K562 (cell line): ENCODE data around the gene CHD8. TPM values are rescaled to one million over a fixed set of nuclear protein-coding genes. Genes with fewer than 3 reads are reported as not detected.

ENCODE experiments used
- ATAC-seq: fragments of 200-7000 bp; cut with Tn5 transposase; 3 replicates; pipeline ENCODE4 v1.9.1; 2020; ENCODE audit warnings: moderate library complexity
- BruUV-seq: library from RNA; stranded (reverse); fragments of 400-500 nt; replicated peaks from 2 replicates; lab custom pipeline; 2021; lab: Mats Ljungman, UMichigan
- CTCF ChIA-PET: fragments of 300-600 bp; formaldehyde crosslinking; extraction: SDS; loops from one replicate; lab custom pipeline; 2021; ENCODE audit warnings: low intra/inter-chr PET ratio; lab: Yijun Ruan, JAX
- POLR2A ChIA-PET: fragments of 300-600, 350-650 bp; sonication (Branson Sonifier 250); formaldehyde crosslinking; extraction: SDS; loops from one replicate; lab custom pipeline; 2021; ENCODE audit warnings: antibody characterized with exemption, inconsistent platforms; lab: Yijun Ruan, JAX
- DNase-seq, 4 experiments: peaks; one replicate each; pipeline versions ENCODE4 v3.0.0 to v3.0.0-alpha.2; 2011 to 2018; ENCODE audit warnings: low spot score in 3 of 4, mixed read lengths in 3 of 4; ENCODE audit errors: extremely low read depth in 1 of 4
- FAIRE-seq: peaks from 2 replicates; lab custom pipeline; 2011; peaks lifted over from hg19 to GRCh38; lab: Jason Lieb, UNC
- H2AFZ ChIP-seq: 2 replicates; pipeline ENCODE4 v1.6.0; 2011; ENCODE audit warnings: low read depth, low read length, control low read depth, inconsistent platforms
- H3K27ac ChIP-seq: fragments of 200-600 bp; 3 replicates; pipeline ENCODE4 v1.8.0; 2011; ENCODE audit warnings: low read depth, mild to moderate bottlenecking, control low read depth, inconsistent platforms, low read length, moderate library complexity, mixed read lengths; ENCODE audit errors: extremely low read depth
- H3K27me3 ChIP-seq, 2 experiments: fragments of 300-600 bp in 1 of 2; 2 replicates in 1 of 2; 3 replicates in 1 of 2; pipeline versions ENCODE4 v1.6.0 to v1.8.0; 2011; ENCODE audit warnings: inconsistent platforms in 2 of 2, low read length in 2 of 2, mild to moderate bottlenecking in 1 of 2, mixed read lengths in 1 of 2, moderate library complexity in 1 of 2; ENCODE audit not compliant: control insufficient read depth in 2 of 2, insufficient read depth in 2 of 2
- H3K36me3 ChIP-seq: fragments of 300-600 bp; 3 replicates; pipeline ENCODE4 v1.8.0; 2011; ENCODE audit warnings: mild to moderate bottlenecking, low read length, inconsistent platforms; ENCODE audit not compliant: control insufficient read depth, insufficient read depth
- H3K4me1 ChIP-seq, 2 experiments: fragments of 200-600 bp in 1 of 2; replicated peaks in 1 of 2; 2 replicates in 1 of 2; 3 replicates in 1 of 2; pipeline versions ENCODE4 v1.5.1 to v1.8.0; 2011; ENCODE audit warnings: inconsistent platforms in 2 of 2, low read length in 2 of 2, mild to moderate bottlenecking in 1 of 2, mixed read lengths in 1 of 2, moderate library complexity in 1 of 2; ENCODE audit not compliant: control insufficient read depth in 2 of 2, insufficient read depth in 2 of 2
- H3K4me2 ChIP-seq: 2 replicates; pipeline ENCODE4 v1.6.1; 2011; ENCODE audit warnings: low read length, control low read depth, inconsistent platforms, mixed read lengths; ENCODE audit not compliant: insufficient read depth
- H3K4me3 ChIP-seq: fragments of 200-600 bp; sonication (generic), shearing (Covaris generic); 2 replicates; pipeline ENCODE4 v1.5.1; 2016; ENCODE audit warnings: control low read depth, inconsistent platforms
- H3K79me2 ChIP-seq: fragments of 200-600 bp; 3 replicates; pipeline ENCODE4 v1.8.0; 2011; ENCODE audit warnings: low read length, inconsistent platforms; ENCODE audit not compliant: control insufficient read depth, insufficient read depth
- H3K9ac ChIP-seq, 2 experiments: 2 replicates each; pipeline versions ENCODE4 v1.6.0 to v1.6.1; 2011; ENCODE audit warnings: low read depth in 2 of 2, low read length in 2 of 2, control low read depth in 1 of 2, inconsistent platforms in 1 of 2, mild to moderate bottlenecking in 1 of 2, mixed read lengths in 1 of 2; ENCODE audit not compliant: insufficient read depth in 1 of 2
- H3K9me1 ChIP-seq: one replicate; pipeline ENCODE4 v1.6.0; 2011; ENCODE audit warnings: inconsistent platforms, mild to moderate bottlenecking, low read length, moderate library complexity; ENCODE audit not compliant: control insufficient read depth, insufficient read depth
- H3K9me3 ChIP-seq: replicated peaks from 2 replicates; pipeline ENCODE4 v1.5.1; 2011; ENCODE audit warnings: low read depth, low read length, inconsistent platforms; ENCODE audit not compliant: control insufficient read depth, insufficient read depth
- H4K20me1 ChIP-seq: replicated peaks from 2 replicates; pipeline ENCODE4 v1.6.1; 2011; ENCODE audit warnings: low read length, inconsistent platforms, mixed read lengths; ENCODE audit not compliant: control insufficient read depth, insufficient read depth
- AFF4 ChIP-seq: sonication (generic); formaldehyde crosslinking; IDR thresholded peaks from 2 replicates; pipeline ENCODE4 v1.8.0; 2023; ENCODE audit warnings: mild to moderate bottlenecking, missing genetic modification reagents
- ETV1 ChIP-seq: fragments of 450-650 bp; conservative IDR thresholded peaks from 2 replicates; pipeline ENCODE4 v1.6.1; 2016; ENCODE audit warnings: missing genetic modification characterization, control low read depth, low read depth, missing compliant biosample characterization
- HMGN3 ChIP-seq: IDR thresholded peaks from 2 replicates; pipeline ENCODE4 v1.6.1; 2011; ENCODE audit warnings: borderline replicate concordance, low read depth, mild to moderate bottlenecking, mixed read lengths, low read length; ENCODE audit not compliant: insufficient read length; ENCODE audit errors: extremely low read depth
- KAT7 ChIP-seq: sonication (generic); formaldehyde crosslinking; IDR thresholded peaks from 2 replicates; pipeline ENCODE4 v1.8.0; 2022; ENCODE audit warnings: missing genetic modification reagents, mild to moderate bottlenecking, borderline replicate concordance
- REST ChIP-seq, 2 experiments: fragments of 450-650 bp; formaldehyde crosslinking in 1 of 2; IDR thresholded peaks; 2 replicates each; pipeline versions ENCODE4 v1.4.0 to v1.6.1; 2014 to 2020; ENCODE audit warnings: mild to moderate bottlenecking in 2 of 2, borderline replicate concordance in 1 of 2, low read depth in 1 of 2
- ZNF217 ChIP-seq: sonication (generic); formaldehyde crosslinking; IDR thresholded peaks from 2 replicates; pipeline ENCODE4 v1.8.0; 2022; ENCODE audit warnings: mild to moderate bottlenecking, missing genetic modification reagents
- WGBS: fragments of 100-300 bp; shearing (Covaris generic); methylation state at CpG from one replicate; pipeline ENCODE4 v1.1.6; 2016; ENCODE audit warnings: low coverage, mixed read lengths; ENCODE audit not compliant: insufficient coverage; ENCODE audit errors: missing lambda C conversion rate; 5-methylcytosine and 5-hydroxymethylcytosine counted together
- in situ Hi-C: fragments of 300-500 bp; cut with MboI; formaldehyde crosslinking; loops from 4 replicates; pipeline ENCODE4 v1.15.0; 2018; ENCODE audit warnings: inconsistent platforms, mixed read lengths
- intact Hi-C: fragments of 100-400 bp; cut with micrococcal nuclease; formaldehyde crosslinking; loops from 2 replicates; pipeline ENCODE4 v1.14.2; 2022
- polyA plus RNA-seq, 8 experiments: library from polyadenylated mRNA; depleted of rRNA in 4 of 8; stranded (reverse) in 5 of 8; unstranded in 3 of 8; fragments of >200 nt; fragmentation: Nextera tagmentation in 2 of 8; fragmentation: Illumina TruSeq in 1 of 8; extraction: Ambion mirVana in 2 of 8; extraction: Trizol in 1 of 8; gene quantifications; 2 replicates each; pipeline versions ENCODE4 v1.2.1 to v1.2.3, GENCODE V29; 2011 to 2014; ENCODE audit warnings: inconsistent platforms in 1 of 8, missing spikeins in 1 of 8
- total RNA-seq, 7 experiments: library from RNA; depleted of rRNA in 6 of 7; stranded (reverse); fragments of >200 nt in 6 of 7; fragmentation: Illumina TruSeq in 2 of 7; extraction: Trizol in 2 of 7; gene quantifications; 2 replicates each; pipeline versions ENCODE4 v1.2.1 to v1.2.3, GENCODE V29; 2011 to 2021; ENCODE audit warnings: low replicate concordance in 1 of 7

The CHD8 gene
- total and polyA plus RNA-seq, 9 of the 15 experiments (the other 6 are each of a cell fraction or from before 2014, with no cell fraction given), result 11.1 to 51.2 (median 32.8) TPM

GRCh38 chr14:21455592-21455911 lies 371 bp downstream of the CHD8 start:
- 0% methylated on average over 4 of the region's 17 CpGs for WGBS
- in situ Hi-C loops, result no loop called here
- H3K9ac ChIP-seq, result peak overlapping the region; percentile 91 to 93
- peak overlapping the region; percentile 90 for H2AFZ ChIP-seq
- DNase-seq, result no peak
- no peaks in the 10 kb centered on the region for H3K27me3 ChIP-seq
- peak overlapping the region; percentile 99 for H3K4me3 ChIP-seq
- H3K9me3 ChIP-seq, result no peaks in the 10 kb centered on the region
- no peaks in the 10 kb centered on the region for H3K9me1 ChIP-seq
- intact Hi-C loops, result no loop called here
- CTCF ChIA-PET, result no interaction called here
- H3K4me1 ChIP-seq, result peaks cover 3 to 4% of the 10 kb centered on the region in 2 experiments; a peak in 3 of 5 replicates
- TF ChIP-seq AFF4 (0 out of 2 replicates have a peak, but pooled peaks have one; percentile 39), ZNF217 (CRISPR knock-in tag) (no peak), REST (IDR thresholded peaks at IDR 0.05; ENCODE audit: borderline replicate concordance) (peak; percentile 31), REST (CRISPR knock-in tag; IDR thresholded peaks at IDR 0.05; ENCODE audit: low read depth) (no peak), HMGN3 (peak; percentile 17), KAT7 (0 out of 2 replicates have a peak, but pooled peaks have one; percentile 32), ETV1 (tag) (no peak)
- TF ChIP-seq, all 486 proteins: peak for 4
- Histone ChIP-seq H3K79me2 (peaks cover 52% of the 10 kb centered on the region), H3K27ac (peak overlapping the region; percentile 84), H4K20me1 (no peaks in the 10 kb centered on the region), H3K4me2 (peak overlapping the region; percentile 91), H3K36me3 (peaks cover 18% of the 10 kb centered on the region; the same call in 2 of the 3 replicates)
- POLR2A ChIA-PET, result interaction anchor here (0.6 to 3.7 kb wide), 14 partner anchors 9 to 338 kb away, joined by 3 to 13 read pairs (median 4); partner anchors contain the start of genes RAB2B, SALL2 and SUPT16H
- FAIRE-seq (no peak), ATAC-seq (peak; percentile 64)
- BruUV-seq, result no TSS peak
